GM18511 (cell line): ENCODE results near the gene INSIG1.

Experiments
- ATAC-seq: cut with Tn5 transposase; IDR thresholded peaks from one replicate; pipeline ENCODE4 v1.9.1; 2021; ENCODE audit warnings: mild to moderate bottlenecking, moderate library complexity; ENCODE audit not compliant: unreplicated experiment

INSIG1 gene

GRCh38 chr7:155324012-155324917 lies 26.6 kb downstream of the INSIG1 start:
- ATAC-seq, result no peak

- ATAC-seq, result no peak
Observed at GRCh38 chr7:155324918-155325235, 27.2 kb downstream of the INSIG1 start.

GRCh38 chr7:155326385-155326784 lies 28.7 kb downstream of the INSIG1 start:
- ATAC-seq, result no peak

GRCh38 chr7:155327590-155328320 lies 30.1 kb downstream of the INSIG1 start:
- ATAC-seq, result no peak

GRCh38 chr7:155329225-155329624 lies 31.5 kb downstream of the INSIG1 start:
- no peak for ATAC-seq

- no peak for ATAC-seq
Observed at GRCh38 chr7:155331396-155331795, 33.7 kb downstream of the INSIG1 start.

- no peak for ATAC-seq
Observed at GRCh38 chr7:155333346-155334234, 35.9 kb downstream of the INSIG1 start.

GRCh38 chr7:155336812-155337602 lies 39.3 kb downstream of the INSIG1 start:
- no peak for ATAC-seq

- no peak for ATAC-seq
Observed at GRCh38 chr7:155337946-155338631, 40.4 kb downstream of the INSIG1 start.

- peak; percentile 62 for ATAC-seq
Observed at GRCh38 chr7:155338632-155339320, 41.1 kb downstream of the INSIG1 start.

- ATAC-seq, result peak; percentile 10
Observed at GRCh38 chr7:155339474-155339873, 41.8 kb downstream of the INSIG1 start.

GRCh38 chr7:155340071-155340531 lies 42.4 kb downstream of the INSIG1 start:
- no peak for ATAC-seq

- no peak for ATAC-seq
Observed at GRCh38 chr7:155340721-155341120, 43.0 kb downstream of the INSIG1 start.

- ATAC-seq, result no peak
Observed at GRCh38 chr7:155341463-155341983, 43.8 kb downstream of the INSIG1 start.

- ATAC-seq, result no peak
Observed at GRCh38 chr7:155342313-155342712, 44.6 kb downstream of the INSIG1 start.

- no peak for ATAC-seq
Observed at GRCh38 chr7:155343150-155343549, 45.5 kb downstream of the INSIG1 start.

- no peak for ATAC-seq
Observed at GRCh38 chr7:155343661-155344121, 46.0 kb downstream of the INSIG1 start.

- ATAC-seq, result peak; percentile 47
Observed at GRCh38 chr7:155344270-155344617, 46.6 kb downstream of the INSIG1 start.
